D341Med (cell line): ENCODE measurements around the gene FARSB.
A peak's percentile ranks its signal among the peaks of the same experiment; 100 is the strongest.
"Not testable (repeated sequence)": the region's sequence is repeated elsewhere in the genome, so short reads cannot be mapped to it uniquely, and the experiment has no call there.

Experiments used
- DNase-seq: peaks from one replicate; pipeline ENCODE4 v3.0.0; 2012; ENCODE audit warnings: low spot score

The FARSB gene

GRCh38 chr2:222655787-222656525 lies at the start of gene FARSB:
Gene FARSB, minus strand, starts transcription at chr2:222656092. Its CDS starts 19 bp downstream, at chr2:222656073.
- DNase-seq, result peak; percentile 94

DNA sequence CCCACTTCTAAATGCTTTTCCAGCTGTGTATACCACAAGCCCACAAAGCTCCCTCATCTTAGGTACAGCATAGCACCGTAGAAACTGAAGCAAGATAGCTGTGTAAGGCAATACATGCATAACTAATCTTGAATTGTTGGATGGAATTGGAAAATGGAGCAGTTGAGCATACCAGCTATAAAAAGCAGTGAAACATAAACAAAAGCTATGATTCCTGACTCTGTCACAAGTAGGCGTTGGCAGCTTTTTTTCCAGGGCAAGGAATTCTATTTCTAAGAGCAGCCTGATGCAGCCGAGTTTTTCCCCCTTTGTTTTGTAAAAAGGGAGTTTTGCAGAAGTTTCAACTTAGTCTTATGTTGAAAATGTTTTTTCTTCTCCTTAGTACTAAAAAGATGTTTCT lies 48.0 kb upstream of the FARSB start:
- DNase-seq, result no peak

DNA sequence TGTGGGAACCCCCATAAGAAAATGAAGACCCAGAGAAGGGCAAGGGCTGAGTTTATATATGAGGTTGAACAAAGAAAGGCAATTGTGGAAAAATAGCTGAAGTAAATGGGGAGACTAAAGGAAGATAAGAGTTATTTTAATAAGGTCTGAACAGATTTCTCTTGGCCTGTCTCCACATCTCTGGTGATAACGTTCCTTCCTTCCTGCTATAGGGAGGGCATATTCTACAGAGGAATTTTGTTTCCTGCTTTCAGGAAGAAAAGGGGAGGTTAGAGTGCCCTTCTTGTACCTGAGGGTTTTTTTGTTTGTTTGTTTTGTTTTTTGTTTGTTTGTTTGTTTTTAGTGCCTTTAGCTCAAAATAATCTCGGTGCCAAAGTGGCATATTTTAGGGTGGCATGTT lies 47.2 kb upstream of the FARSB start:
- no peak for DNase-seq

DNA sequence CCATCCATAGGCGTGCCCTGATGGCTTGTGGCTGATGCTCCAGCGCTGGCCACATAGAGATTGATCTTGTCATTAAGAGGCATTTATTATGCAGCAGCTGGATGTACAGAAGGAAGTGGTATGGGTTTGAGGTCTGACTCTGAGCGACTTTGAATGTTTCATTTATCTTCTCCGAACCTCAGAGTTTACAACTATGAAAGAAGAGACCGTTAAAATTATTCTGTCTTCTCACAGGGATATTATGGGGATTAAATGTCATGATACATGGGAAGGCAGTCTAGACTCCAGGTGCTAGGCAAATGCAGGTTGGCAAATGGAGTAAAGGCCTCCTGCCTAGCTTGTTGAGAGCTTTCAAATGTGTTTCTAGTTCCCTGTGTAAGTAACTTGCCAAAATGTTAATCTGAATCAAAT lies 45.8 kb upstream of the FARSB start:
- DNase-seq, result no peak

DNA sequence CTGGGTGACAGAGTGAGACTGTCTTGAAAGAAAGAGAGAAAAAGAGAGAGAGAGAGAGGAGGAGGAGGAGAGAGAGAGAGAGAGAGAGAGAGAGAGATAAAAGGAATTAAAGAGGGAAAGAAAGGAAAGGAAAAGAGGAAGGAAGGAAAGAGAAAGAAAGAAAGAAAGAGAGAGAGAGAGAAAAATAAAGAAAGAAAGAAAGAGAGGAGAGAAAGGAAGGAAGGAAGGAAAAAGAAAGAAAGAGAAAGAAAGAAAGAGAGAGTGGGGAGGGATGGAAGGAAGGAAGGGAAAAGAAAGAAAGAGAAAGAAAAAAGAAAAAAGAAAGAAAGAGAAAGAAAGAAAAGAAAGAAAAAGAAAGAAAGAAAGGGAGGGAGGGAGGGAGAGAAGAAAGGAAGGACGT lies 45.3 kb upstream of the FARSB start:
- no peak for DNase-seq

DNA sequence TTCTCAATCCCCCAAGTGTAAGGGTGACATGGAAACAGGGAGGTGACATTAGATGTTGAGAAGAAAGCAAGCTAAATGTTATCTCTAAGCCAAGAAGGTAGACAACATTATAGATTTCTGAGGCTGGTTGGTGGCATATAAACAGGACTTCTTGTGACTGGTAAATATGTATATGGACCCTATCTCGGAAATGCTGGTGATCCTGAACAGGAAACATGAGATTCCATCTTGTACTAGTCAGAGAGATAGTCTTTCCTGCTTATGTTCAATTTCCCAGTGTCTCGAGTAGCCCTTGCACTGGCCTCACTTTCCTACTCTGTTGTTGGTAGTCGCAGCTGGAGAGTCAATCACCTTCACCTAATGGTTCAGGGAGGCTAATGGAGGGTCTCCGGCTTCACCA lies 42.4 kb upstream of the FARSB start:
- no peak for DNase-seq

- DNase-seq, result no peak
Measured at GRCh38 chr2:222693837-222694236, 37.9 kb upstream of the FARSB start.

DNA sequence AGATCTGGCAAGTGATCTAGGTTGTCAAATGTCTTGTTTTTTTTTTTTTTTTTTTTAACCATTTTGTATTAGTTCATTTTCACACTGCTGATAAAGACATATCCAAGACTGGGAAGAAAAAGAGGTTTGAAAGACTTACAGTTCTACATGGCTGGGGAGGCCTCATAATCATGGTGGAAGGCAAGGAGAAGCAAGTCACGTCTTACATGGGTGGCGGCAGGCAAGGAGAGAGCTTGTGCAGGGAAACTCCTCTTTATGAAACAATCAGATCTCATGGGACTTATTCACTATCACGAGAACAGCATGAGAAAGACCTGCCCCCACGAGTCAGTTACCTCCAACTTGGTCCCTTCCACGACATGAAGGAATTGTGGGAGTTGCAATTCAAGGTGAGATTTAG lies 37.5 kb upstream of the FARSB start:
- DNase-seq, result not testable (repeated sequence)

DNA sequence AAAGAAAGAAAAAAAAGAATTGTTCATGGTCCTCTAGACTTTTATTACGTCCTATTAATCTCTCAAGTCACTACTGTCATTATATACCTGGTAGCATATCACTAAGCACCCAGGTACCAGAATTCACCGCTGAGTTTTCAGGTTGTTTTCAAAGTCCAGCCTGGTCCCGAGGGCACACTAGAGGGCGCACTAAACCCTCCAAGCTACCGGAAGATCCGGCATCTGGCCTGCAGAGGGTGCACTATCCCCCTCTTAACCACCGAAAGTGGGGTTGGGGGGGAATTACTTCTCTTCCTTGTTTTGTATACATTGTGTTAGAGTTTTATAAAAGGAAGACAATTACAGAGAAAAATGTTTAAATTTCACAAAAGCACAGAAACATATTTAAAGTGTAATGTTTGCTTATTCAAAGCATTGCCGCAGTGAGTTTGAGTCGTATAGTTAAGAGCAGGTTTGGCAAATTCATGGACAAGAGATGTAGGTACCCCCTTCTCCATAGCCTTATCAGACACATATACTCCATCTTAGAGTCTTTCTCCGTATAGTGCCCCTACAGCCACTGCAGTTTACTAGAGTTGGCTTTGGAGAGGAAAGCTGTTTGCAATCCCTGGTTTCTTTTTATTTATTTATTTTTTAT lies 34.8 kb upstream of the FARSB start:
- DNase-seq, result peak; percentile 87

DNA sequence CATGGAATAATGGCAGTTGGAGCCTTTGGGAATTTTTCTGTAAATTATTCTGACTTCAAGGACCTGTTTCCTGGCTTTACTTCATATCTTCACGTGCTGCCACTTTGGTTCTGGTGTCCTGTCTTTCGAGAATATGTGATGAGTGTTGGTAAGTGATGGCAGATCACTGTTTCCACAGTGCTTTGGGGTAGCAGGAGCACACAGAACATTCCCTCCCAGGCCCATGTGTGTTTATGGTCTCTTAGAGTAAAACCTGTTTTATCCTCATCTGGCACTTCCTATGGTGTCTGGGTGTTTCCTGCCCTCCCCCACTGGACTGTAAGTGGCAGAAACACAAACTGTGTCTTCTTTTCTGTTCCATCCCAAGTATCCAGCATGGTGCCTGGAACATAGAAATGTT lies 33.4 kb upstream of the FARSB start:
- no peak for DNase-seq

GRCh38 chr2:222688917-222689316 lies 33.0 kb upstream of the FARSB start:
- no peak for DNase-seq

GRCh38 chr2:222686086-222686750 lies 30.3 kb upstream of the FARSB start:
- DNase-seq, result no peak

DNA sequence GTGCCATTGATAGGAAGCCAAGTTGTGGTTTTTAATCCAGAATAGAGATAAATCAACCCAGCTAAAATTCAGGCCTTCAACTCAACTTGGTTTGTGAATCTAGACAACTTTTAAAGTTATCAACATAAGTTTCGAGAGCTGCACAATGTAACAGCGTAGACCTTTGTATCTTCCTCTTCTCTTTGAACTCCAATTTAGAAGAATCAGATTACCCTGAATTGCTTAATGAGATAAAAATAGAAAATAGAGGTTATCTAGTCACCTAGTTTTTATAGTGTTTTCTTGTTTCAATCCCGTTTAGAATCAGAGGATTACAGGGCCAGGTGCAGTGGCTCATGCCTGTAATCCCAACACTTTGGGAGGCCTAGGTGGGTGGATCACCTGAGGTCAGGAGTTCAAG lies 27.9 kb upstream of the FARSB start:
- no peak for DNase-seq

GRCh38 chr2:222677981-222678380 lies 22.1 kb upstream of the FARSB start:
- no peak for DNase-seq

DNA sequence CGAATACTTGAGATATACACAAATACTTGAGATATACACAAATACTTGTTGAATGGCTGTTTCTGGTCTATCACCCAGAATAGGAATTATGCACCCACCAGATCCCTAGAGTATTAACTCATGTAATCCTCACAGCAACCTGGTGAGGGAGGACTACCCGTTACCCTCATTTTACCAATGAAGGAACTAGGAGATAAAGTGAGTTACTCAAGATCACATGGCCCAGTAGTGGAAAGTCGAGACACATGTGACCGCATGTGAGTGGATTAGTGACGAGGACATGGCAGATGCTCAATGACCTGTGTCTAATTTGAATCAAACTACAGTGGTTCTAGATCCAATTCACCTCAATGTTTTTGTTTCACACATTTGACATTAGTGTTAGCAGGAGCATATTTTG lies 18.0 kb upstream of the FARSB start:
- DNase-seq, result no peak

GRCh38 chr2:222673273-222673672 lies 17.4 kb upstream of the FARSB start:
- DNase-seq, result no peak

DNA sequence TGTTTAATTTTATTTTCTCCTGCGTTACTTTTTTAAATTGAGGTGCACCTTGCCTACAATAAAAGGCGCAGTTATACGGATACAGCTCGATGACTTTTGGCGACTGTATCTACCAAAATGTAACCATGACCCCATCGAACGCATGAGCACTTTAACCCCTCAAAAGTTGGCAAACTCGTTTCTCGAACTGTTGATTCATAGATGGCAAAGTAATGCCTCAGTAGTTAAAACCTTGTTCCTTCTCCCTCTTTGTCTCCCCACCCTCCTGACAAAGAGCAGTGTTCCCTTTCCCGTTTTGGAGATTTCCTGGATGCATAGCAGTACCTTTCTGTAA lies 16.1 kb upstream of the FARSB start:
- no peak for DNase-seq

DNA sequence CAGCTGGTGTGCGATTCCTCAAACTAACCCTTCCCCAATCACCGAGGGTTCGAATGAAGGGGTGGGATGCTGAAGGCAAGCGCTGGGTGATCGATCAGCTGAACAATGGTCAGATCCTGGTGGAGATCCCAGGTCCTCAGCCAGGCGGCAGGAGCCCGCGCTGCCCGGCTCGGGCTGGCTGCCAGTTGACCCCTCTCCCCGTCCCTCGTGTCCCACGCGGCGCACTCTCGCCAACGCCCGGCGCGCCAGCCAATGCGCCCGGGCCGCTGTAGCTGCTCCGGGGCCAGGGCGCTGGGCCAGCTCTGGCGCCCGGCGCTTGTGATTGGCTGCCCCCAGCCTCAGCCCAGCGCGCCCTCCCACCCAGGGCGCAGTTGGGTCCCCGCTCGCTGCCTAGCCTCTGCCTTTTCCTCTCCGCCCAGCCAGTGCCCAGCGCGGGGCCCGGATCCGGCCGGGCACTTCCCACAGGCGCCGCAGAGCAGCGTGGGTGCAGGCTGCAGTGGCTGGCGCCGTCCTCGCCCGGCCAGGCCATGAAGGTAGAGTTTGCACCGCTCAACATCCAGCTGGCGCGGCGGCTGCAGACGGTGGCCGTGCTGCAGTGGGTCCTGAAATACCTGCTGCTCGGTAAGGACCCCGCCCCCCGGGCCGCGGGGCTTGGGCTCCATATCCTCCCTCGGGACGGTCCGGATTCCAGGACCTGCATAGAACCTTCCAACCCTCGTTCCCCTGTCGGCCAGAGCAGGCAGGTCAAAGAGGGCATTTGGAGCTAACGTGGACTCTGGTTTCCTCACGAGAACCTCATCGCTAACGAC lies 15.6 kb upstream of the FARSB start, which contains the start of gene MOGAT1:
MOGAT1 (plus strand) TSS at position 400 of the 809 bp plus-strand sequence; CDS start at position 528, 128 bp downstream.
- peak; percentile 64 for DNase-seq

GRCh38 chr2:222670191-222671038 lies 14.5 kb upstream of the FARSB start:
- no peak for DNase-seq

- DNase-seq, result no peak
Measured at GRCh38 chr2:222669353-222669752, 13.5 kb upstream of the FARSB start.

GRCh38 chr2:222668494-222669154 lies 12.7 kb upstream of the FARSB start:
- DNase-seq, result no peak
